HepG2 (cell line): ENCODE measurements around the gene ERFL. TPM values are rescaled to one million over a fixed set of nuclear protein-coding genes. Genes with fewer than 3 reads are reported as not detected.

Source experiments
- DMAP1 ChIP-seq: IDR thresholded peaks from 2 replicates; pipeline ENCODE4 v1.6.1; 2016
- MXI1 ChIP-seq: IDR thresholded peaks from 3 replicates; pipeline ENCODE4 v1.6.1; 2012; ENCODE audit warnings: low read depth, low read length, inconsistent platforms, borderline replicate concordance
- NFATC3 ChIP-seq: sonication (generic); formaldehyde crosslinking; IDR thresholded peaks from 2 replicates; pipeline ENCODE4 v1.5.1; 2020; ENCODE audit warnings: mild to moderate bottlenecking, missing genetic modification reagents
- NONO ChIP-seq, 2 experiments: fragments of 450-650 bp in 1 of 2; sonication (generic) in 1 of 2; formaldehyde crosslinking in 1 of 2; IDR thresholded peaks in 1 of 2; conservative IDR thresholded peaks in 1 of 2; 2 replicates each; pipeline versions ENCODE4 v1.6.1 to v1.8.0; 2017 to 2022; ENCODE audit warnings: mild to moderate bottlenecking in 1 of 2, missing genetic modification reagents in 1 of 2, moderate library complexity in 1 of 2
- SRSF1 ChIP-seq: fragments of 200-400 bp; formaldehyde crosslinking; optimal IDR thresholded peaks from 2 replicates; pipeline ENCODE3; 2017; ENCODE audit warnings: mild to moderate bottlenecking, low read depth, low read length, moderate library complexity
- TOPORS ChIP-seq: sonication (generic); formaldehyde crosslinking; IDR thresholded peaks from 2 replicates; pipeline ENCODE4 v1.8.0; 2023; ENCODE audit warnings: mild to moderate bottlenecking, missing genetic modification reagents
- ZSCAN30 ChIP-seq: sonication (generic); formaldehyde crosslinking; IDR thresholded peaks from 2 replicates; pipeline ENCODE4 v1.5.0; 2020; ENCODE audit warnings: mild to moderate bottlenecking, missing genetic modification reagents
- polyA plus RNA-seq, 8 experiments: library from polyadenylated mRNA; depleted of rRNA in 3 of 8; stranded (reverse) in 7 of 8; unstranded in 1 of 8; fragments of >200 nt; fragmentation: Illumina TruSeq in 4 of 8; extraction: Trizol in 4 of 8; gene quantifications; 2 replicates each; pipeline versions ENCODE4 v1.2.1 to v1.2.3, GENCODE V29; 2011 to 2016; ENCODE audit warnings: low read depth in 4 of 8, missing spikeins in 1 of 8, mixed read lengths in 1 of 8; ENCODE audit not compliant: insufficient read depth in 1 of 8
- total RNA-seq, 5 experiments: library from RNA; depleted of rRNA; stranded (reverse); fragments of >200 nt; fragmentation: Illumina TruSeq; extraction: Trizol; gene quantifications; 2 replicates each; pipeline ENCODE4 v1.2.3, GENCODE V29; 2016; ENCODE audit warnings: low read depth in 1 of 5
- TF ChIP-seq, protein P1 (sequence below): sonication (generic); formaldehyde crosslinking; IDR thresholded peaks from 2 replicates; pipeline ENCODE4 v1.8.0; 2022; ENCODE audit warnings: missing genetic modification reagents, mild to moderate bottlenecking, inconsistent platforms, borderline replicate concordance
- TF ChIP-seq, protein P2 (sequence below): sonication (generic); formaldehyde crosslinking; IDR thresholded peaks from 2 replicates; pipeline ENCODE4 v1.4.0; 2020; ENCODE audit warnings: mild to moderate bottlenecking, missing genetic modification reagents
- TF ChIP-seq, protein P3 (sequence below), 2 experiments: sonication (generic) in 1 of 2; formaldehyde crosslinking in 1 of 2; IDR thresholded peaks; 2 replicates each; pipeline versions ENCODE4 v1.4.0 to v1.6.1; 2016 to 2020; ENCODE audit warnings: borderline replicate concordance in 1 of 2, low read depth in 1 of 2, mild to moderate bottlenecking in 1 of 2, missing genetic modification reagents in 1 of 2
- TF ChIP-seq, protein P4 (sequence below): sonication (generic); formaldehyde crosslinking; IDR thresholded peaks from 2 replicates; pipeline ENCODE4 v1.8.0; 2022; ENCODE audit warnings: missing genetic modification reagents, low read depth, mild to moderate bottlenecking, borderline replicate concordance
- TF ChIP-seq, protein P5 (sequence below): sonication (generic); formaldehyde crosslinking; IDR thresholded peaks from 2 replicates; pipeline ENCODE4 v1.5.1; 2020; ENCODE audit warnings: missing genetic modification reagents, mild to moderate bottlenecking, borderline replicate concordance
- TF ChIP-seq, protein P6 (sequence below): sonication (generic); formaldehyde crosslinking; IDR thresholded peaks from 2 replicates; pipeline ENCODE4 v1.4.0; 2020; ENCODE audit warnings: missing genetic modification reagents

Gene ERFL
- total and polyA plus RNA-seq, 2 of the 13 experiments (the other 11 are each of a cell fraction or from before 2014, with no cell fraction given): not detected

DNA sequence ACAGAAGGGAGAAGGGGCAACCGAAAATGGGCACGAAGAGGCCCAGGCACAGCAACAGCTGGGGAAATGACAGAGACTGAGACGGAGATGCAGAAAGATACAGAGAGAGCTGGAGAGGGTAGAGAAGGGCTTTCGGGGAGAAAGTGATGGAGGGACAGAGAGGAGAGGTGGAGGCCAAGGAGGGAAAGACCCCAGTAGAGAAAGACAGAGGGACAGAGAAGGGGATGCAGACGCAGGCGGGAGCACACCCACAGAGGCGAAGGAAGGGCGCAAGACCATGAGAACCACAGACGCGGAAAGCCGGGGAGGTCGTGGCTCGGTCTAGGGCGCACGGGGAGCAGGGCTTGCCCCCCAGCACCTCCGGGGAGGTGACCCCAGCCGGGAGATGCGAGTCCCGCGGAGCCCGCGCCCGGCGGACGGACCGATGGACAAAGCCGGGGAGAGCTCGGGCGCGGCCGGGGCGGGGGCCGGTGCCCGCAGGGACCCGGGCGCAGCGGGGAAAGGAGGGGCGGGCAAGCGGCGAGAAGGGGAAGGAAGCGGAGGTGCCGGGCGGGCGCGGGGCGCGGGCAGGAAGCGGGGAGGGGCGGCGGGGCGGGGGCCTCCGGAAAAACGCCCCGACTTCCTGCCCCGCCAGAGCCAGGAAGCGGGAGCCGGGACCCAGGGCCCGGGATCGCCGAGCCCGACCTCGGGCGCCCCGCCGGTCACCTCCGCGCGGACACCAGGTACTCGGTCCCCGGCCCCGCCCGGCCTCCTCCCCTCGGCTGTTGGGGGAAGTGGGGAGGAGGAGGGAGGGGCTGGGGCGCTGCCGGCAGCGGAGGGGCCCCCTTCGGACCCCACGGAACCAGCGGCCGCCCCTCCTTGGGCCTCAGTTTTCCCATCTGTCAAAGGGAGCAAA lies 45.4 kb downstream of the ERFL start, which contains the start of gene ARHGEF1 (continued):
- TF ChIP-seq, protein P1, sequence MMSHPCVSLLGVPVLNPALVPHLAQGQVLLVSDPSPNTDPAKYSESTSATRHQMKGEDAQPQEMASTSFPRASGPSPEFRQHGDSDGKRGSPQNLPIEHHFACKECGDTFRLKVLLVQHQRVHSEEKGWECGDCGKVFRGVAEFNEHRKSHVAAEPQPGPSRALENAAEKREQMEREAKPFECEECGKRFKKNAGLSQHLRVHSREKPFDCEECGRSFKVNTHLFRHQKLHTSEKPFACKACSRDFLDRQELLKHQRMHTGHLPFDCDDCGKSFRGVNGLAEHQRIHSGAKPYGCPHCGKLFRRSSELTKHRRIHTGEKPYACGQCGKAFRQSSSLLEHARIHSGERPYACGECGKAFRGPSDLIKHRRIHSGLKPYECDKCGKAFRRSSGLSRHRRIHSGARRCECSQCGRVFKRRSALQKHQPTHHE (CRISPR knock-in tag): no peak
- no peak for TF ChIP-seq NFATC3
- TF ChIP-seq, protein P2, sequence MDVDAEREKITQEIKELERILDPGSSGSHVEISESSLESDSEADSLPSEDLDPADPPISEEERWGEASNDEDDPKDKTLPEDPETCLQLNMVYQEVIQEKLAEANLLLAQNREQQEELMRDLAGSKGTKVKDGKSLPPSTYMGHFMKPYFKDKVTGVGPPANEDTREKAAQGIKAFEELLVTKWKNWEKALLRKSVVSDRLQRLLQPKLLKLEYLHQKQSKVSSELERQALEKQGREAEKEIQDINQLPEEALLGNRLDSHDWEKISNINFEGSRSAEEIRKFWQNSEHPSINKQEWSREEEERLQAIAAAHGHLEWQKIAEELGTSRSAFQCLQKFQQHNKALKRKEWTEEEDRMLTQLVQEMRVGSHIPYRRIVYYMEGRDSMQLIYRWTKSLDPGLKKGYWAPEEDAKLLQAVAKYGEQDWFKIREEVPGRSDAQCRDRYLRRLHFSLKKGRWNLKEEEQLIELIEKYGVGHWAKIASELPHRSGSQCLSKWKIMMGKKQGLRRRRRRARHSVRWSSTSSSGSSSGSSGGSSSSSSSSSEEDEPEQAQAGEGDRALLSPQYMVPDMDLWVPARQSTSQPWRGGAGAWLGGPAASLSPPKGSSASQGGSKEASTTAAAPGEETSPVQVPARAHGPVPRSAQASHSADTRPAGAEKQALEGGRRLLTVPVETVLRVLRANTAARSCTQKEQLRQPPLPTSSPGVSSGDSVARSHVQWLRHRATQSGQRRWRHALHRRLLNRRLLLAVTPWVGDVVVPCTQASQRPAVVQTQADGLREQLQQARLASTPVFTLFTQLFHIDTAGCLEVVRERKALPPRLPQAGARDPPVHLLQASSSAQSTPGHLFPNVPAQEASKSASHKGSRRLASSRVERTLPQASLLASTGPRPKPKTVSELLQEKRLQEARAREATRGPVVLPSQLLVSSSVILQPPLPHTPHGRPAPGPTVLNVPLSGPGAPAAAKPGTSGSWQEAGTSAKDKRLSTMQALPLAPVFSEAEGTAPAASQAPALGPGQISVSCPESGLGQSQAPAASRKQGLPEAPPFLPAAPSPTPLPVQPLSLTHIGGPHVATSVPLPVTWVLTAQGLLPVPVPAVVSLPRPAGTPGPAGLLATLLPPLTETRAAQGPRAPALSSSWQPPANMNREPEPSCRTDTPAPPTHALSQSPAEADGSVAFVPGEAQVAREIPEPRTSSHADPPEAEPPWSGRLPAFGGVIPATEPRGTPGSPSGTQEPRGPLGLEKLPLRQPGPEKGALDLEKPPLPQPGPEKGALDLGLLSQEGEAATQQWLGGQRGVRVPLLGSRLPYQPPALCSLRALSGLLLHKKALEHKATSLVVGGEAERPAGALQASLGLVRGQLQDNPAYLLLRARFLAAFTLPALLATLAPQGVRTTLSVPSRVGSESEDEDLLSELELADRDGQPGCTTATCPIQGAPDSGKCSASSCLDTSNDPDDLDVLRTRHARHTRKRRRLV (CRISPR knock-in tag): no peak
- TF ChIP-seq SRSF1: no peak
- no peak for TF ChIP-seq MXI1
- TF ChIP-seq DMAP1: no peak
- no peak for TF ChIP-seq TOPORS
- TF ChIP-seq, protein P3, sequence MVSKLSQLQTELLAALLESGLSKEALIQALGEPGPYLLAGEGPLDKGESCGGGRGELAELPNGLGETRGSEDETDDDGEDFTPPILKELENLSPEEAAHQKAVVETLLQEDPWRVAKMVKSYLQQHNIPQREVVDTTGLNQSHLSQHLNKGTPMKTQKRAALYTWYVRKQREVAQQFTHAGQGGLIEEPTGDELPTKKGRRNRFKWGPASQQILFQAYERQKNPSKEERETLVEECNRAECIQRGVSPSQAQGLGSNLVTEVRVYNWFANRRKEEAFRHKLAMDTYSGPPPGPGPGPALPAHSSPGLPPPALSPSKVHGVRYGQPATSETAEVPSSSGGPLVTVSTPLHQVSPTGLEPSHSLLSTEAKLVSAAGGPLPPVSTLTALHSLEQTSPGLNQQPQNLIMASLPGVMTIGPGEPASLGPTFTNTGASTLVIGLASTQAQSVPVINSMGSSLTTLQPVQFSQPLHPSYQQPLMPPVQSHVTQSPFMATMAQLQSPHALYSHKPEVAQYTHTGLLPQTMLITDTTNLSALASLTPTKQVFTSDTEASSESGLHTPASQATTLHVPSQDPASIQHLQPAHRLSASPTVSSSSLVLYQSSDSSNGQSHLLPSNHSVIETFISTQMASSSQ (IDR thresholded peaks at IDR 0.05; ENCODE audit: low read depth): no peak
- TF ChIP-seq, protein P3 (CRISPR knock-in tag; IDR thresholded peaks at IDR 0.05; ENCODE audit: borderline replicate concordance): no peak
- TF ChIP-seq ZSCAN30 (CRISPR knock-in tag): no peak
- TF ChIP-seq, protein P4, sequence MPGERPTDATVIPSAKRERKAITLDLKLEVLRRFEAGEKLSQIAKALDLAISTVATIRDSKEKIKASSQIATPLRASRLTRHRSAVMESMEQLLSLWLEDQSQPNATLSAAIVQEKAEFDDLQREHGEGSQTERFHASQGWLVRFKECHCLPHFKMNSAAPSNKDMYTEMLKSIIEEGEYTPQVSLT (CRISPR knock-in tag): no peak
- TF ChIP-seq, protein P5, sequence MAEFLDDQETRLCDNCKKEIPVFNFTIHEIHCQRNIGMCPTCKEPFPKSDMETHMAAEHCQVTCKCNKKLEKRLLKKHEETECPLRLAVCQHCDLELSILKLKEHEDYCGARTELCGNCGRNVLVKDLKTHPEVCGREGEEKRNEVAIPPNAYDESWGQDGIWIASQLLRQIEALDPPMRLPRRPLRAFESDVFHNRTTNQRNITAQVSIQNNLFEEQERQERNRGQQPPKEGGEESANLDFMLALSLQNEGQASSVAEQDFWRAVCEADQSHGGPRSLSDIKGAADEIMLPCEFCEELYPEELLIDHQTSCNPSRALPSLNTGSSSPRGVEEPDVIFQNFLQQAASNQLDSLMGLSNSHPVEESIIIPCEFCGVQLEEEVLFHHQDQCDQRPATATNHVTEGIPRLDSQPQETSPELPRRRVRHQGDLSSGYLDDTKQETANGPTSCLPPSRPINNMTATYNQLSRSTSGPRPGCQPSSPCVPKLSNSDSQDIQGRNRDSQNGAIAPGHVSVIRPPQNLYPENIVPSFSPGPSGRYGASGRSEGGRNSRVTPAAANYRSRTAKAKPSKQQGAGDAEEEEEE: no peak
- no peak for TF ChIP-seq NONO (IDR thresholded peaks at IDR 0.05)
- no peak; the same call in 1 of the 2 replicates for TF ChIP-seq NONO (CRISPR knock-in tag; conservative IDR thresholded peaks at IDR 0.05)
- TF ChIP-seq, protein P6, sequence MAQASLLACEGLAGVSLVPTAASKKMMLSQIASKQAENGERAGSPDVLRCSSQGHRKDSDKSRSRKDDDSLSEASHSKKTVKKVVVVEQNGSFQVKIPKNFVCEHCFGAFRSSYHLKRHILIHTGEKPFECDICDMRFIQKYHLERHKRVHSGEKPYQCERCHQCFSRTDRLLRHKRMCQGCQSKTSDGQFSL (CRISPR knock-in tag): no peak
